OCI-LY7 (cell line): ENCODE measurements around the gene EEF1B2.
"Not testable (repeated sequence)": the region's sequence is repeated elsewhere in the genome, so short reads cannot be mapped to it uniquely, and the experiment has no call there.

ENCODE experiments used
- EZH2phosphoT487 ChIP-seq: fragments of 200-600 bp; sonication (generic); IDR thresholded peaks from 2 replicates; pipeline ENCODE4 v1.6.1; 2018; ENCODE audit warnings: low read depth, borderline replicate concordance, mild to moderate bottlenecking, mixed run types, antibody characterized with exemption, low read length, moderate library complexity, mixed read lengths
- TF ChIP-seq, protein P1 (sequence below): fragments of 200-600 bp; sonication (generic); conservative IDR thresholded peaks from 2 replicates; pipeline ENCODE4 v1.5.1; 2014; ENCODE audit warnings: mild to moderate bottlenecking, antibody characterized with exemption, low read length, moderate library complexity, mixed read lengths

DNA sequence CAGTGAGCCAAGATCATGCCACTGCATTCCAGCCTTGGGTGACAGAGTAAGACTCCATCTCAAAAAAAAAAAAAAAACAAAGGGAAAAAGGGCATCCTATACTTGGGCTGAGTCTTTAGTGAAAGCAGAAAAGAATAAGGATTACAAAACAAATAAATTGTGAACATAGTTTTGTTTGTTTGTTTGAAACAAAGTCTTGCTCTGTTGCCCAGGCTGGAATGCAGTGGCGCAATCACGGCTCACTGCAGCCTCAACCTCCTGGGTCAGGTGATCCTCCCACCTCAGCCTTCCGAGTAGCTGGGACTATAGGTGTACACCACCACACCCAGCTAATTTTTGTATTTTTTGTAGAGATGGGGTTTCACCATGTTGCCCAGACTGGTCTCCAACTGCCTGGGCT lies 37.1 kb upstream of the EEF1B2 start:
- TF ChIP-seq, protein P1, sequence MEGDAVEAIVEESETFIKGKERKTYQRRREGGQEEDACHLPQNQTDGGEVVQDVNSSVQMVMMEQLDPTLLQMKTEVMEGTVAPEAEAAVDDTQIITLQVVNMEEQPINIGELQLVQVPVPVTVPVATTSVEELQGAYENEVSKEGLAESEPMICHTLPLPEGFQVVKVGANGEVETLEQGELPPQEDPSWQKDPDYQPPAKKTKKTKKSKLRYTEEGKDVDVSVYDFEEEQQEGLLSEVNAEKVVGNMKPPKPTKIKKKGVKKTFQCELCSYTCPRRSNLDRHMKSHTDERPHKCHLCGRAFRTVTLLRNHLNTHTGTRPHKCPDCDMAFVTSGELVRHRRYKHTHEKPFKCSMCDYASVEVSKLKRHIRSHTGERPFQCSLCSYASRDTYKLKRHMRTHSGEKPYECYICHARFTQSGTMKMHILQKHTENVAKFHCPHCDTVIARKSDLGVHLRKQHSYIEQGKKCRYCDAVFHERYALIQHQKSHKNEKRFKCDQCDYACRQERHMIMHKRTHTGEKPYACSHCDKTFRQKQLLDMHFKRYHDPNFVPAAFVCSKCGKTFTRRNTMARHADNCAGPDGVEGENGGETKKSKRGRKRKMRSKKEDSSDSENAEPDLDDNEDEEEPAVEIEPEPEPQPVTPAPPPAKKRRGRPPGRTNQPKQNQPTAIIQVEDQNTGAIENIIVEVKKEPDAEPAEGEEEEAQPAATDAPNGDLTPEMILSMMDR: not testable (repeated sequence)
- TF ChIP-seq EZH2phosphoT487: not testable (repeated sequence)
